NCI-H1105 (cell line): ENCODE measurements around the gene FCHO1.
A peak's percentile ranks its signal among the peaks of the same experiment; 100 is the strongest.

Source experiments
- DNase-seq: peaks from one replicate; lab custom pipeline; 2025; lab: John Stamatoyannopoulos, UW

The FCHO1 gene

DNA sequence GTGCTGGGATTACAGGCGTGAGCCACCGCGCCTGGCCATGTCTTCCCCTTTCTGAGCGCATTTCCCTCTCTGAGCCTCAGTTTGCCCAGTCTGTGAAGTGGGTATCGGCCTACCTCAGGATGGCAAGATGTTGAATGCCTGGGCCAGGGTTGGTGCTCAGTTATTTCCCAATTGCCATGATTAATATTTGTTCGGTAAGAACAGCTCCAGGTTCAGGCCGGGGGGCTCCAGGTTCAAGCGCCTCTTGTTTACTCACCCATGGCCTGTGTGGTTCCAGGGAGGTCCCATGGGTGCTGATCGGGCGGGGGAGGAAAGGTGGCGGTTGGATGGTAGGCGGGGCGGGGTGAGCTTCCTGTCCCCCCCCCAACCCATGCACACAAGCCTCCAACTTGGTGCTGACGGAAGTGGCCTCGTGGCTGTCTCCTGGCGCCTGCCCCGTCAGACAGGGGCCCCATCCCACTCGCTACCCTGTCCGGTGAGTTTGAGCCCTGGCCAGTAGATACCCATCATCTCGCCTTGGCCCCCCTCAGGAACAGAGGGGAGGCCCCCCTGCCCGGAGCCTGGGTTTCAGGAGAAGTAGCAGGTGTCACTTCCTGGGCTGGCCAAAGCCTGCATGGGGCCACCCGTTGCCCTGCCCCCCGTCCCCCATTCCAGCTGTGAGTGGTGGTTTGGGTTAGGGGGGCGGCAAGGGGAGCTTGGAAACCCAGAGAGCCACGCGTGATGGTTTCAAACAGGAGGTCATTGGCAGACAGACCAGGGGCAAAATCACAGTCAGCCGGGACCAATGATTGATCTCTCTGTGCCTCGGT is at the start of gene FCHO1:
TSS of gene FCHO1 (plus strand) at position 375 of the 809 bp plus-strand sequence. CDS start 3,688 bp downstream, outside the sequence.
- no peak for DNase-seq

DNA sequence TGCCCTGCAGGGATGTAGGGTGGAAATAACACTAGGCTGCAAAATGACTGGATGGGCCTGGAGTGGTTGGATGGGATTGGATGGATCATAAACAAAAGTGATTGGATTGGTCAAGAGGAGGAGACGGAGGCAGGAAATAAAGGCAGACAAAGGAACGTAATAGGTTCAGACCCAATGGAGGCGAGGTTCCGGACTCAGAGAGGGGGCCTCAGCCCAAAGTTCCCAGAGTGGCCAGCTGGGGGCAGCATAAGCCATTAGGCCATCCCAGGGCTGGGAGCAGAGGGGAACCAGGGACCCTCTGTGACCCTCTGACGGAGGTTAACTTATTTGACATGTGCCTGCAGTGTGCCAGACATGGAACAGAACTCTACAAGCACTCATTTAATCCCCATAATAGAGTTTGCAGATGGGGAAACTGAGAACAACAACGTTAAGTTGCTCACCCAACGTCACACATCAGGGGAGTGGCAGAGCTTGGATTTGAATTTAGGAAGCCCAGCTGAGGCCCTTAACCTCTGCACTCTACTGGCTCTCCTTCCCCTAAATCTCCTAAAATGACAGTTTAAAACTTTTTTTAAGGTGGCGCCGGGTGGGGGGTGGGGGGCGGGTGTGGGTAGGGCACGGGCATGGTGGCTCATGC is 47.3 kb upstream of the FCHO1 start:
- DNase-seq = no peak

GRCh38 chr19:17706750-17707181 is 44.5 kb upstream of the FCHO1 start:
- DNase-seq = no peak

DNA sequence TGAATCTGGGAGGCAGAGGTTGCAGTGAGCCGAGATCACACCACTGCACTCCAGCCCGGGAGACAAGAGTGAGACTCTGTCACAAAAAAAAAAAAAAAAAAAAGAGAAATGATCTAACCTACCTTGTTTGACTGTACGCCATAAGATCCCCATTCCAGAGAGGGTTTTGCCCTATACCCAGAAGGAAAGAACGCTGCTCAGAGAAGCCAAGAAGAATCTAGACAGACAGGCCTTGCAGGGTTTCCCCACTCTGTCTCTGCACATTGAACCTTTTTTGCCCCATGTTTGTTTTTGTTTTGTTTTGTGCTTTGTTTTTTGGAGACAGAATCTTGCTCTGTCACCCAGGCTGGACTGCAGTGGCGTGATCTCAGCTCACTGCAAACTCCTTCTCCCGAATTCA is 39.4 kb upstream of the FCHO1 start:
- no peak for DNase-seq

- DNase-seq = no peak
These were observed 34.9 kb upstream of the FCHO1 start for GRCh38 chr19:17716309-17716929.

GRCh38 chr19:17718550-17718946 is 32.7 kb upstream of the FCHO1 start:
- DNase-seq = no peak

GRCh38 chr19:17718947-17719711 is 32.1 kb upstream of the FCHO1 start, which contains the start of gene MAP1S:
TSS of gene MAP1S (plus strand) at chr19:17719480. CDS start at chr19:17719503, 23 bp downstream.
- peak; percentile 81 for DNase-seq

- DNase-seq = peak; percentile 62
These were observed 31.4 kb upstream of the FCHO1 start for GRCh38 chr19:17719730-17720400.

GRCh38 chr19:17720440-17720839 is 30.8 kb upstream of the FCHO1 start:
- DNase-seq = no peak

GRCh38 chr19:17721111-17721628 is 30.1 kb upstream of the FCHO1 start:
- no peak for DNase-seq

- DNase-seq = no peak
These were observed 29.5 kb upstream of the FCHO1 start for GRCh38 chr19:17721821-17722220.

GRCh38 chr19:17722655-17723240 is 28.5 kb upstream of the FCHO1 start:
- DNase-seq = no peak

DNA sequence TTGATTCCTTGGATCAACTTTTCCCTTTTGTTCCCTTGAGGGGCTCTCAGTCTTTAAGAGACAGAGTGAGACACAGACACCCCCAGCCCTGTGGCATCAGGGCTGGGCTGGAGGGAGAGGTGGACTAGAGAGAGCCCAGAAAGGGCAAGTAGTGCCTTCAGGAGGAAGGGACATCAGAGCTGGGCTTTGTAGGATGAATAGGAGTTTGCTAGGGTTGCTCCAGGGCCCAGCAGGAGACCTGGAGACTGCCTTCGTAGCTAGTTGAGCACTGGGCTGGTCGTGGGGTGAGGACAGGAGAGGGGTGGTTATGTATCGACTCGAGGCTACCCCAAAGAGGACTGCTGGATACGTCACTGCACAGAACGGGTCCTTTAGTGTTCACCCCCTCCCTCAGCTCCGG is 26.6 kb upstream of the FCHO1 start:
- DNase-seq = no peak

GRCh38 chr19:17725422-17726078 is 25.7 kb upstream of the FCHO1 start:
- no peak for DNase-seq

DNA sequence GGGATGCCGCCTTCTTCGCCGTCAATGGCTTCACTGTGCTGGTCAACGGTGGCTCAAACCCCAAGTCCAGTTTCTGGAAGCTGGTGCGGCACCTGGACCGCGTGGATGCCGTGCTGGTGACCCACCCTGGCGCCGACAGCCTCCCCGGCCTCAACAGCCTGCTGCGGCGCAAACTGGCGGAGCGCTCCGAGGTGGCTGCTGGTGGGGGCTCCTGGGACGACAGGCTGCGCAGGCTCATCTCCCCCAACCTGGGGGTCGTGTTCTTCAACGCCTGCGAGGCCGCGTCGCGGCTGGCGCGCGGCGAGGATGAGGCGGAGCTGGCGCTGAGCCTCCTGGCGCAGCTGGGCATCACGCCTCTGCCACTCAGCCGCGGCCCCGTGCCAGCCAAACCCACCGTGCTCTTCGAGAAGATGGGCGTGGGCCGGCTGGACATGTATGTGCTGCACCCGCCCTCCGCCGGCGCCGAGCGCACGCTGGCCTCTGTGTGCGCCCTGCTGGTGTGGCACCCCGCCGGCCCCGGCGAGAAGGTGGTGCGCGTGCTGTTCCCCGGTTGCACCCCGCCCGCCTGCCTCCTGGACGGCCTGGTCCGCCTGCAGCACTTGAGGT is 25.0 kb upstream of the FCHO1 start:
- no peak for DNase-seq

DNA sequence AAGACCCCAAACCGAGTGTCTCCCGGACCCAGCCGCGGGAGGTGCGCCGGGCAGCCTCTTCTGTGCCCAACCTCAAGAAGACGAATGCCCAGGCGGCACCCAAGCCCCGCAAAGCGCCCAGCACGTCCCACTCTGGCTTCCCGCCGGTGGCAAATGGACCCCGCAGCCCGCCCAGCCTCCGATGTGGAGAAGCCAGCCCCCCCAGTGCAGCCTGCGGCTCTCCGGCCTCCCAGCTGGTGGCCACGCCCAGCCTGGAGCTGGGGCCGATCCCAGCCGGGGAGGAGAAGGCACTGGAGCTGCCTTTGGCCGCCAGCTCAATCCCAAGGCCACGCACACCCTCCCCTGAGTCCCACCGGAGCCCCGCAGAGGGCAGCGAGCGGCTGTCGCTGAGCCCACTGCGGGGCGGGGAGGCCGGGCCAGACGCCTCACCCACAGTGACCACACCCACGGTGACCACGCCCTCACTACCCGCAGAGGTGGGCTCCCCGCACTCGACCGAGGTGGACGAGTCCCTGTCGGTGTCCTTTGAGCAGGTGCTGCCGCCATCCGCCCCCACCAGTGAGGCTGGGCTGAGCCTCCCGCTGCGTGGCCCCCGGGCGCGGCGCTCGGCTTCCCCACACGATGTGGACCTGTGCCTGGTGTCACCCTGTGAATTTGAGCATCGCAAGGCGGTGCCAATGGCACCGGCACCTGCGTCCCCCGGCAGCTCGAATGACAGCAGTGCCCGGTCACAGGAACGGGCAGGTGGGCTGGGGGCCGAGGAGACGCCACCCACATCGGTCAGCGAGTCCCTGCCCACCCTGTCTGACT is 24.1 kb upstream of the FCHO1 start:
- no peak for DNase-seq

DNA sequence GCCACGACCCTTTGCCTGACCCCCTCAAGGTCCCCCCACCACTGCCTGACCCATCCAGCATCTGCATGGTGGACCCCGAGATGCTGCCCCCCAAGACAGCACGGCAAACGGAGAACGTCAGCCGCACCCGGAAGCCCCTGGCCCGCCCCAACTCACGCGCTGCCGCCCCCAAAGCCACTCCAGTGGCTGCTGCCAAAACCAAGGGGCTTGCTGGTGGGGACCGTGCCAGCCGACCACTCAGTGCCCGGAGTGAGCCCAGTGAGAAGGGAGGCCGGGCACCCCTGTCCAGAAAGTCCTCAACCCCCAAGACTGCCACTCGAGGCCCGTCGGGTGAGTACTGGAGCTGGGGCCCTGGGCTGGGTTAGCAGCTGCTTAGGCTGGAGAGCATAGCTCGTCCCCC is 23.4 kb upstream of the FCHO1 start:
- no peak for DNase-seq

DNA sequence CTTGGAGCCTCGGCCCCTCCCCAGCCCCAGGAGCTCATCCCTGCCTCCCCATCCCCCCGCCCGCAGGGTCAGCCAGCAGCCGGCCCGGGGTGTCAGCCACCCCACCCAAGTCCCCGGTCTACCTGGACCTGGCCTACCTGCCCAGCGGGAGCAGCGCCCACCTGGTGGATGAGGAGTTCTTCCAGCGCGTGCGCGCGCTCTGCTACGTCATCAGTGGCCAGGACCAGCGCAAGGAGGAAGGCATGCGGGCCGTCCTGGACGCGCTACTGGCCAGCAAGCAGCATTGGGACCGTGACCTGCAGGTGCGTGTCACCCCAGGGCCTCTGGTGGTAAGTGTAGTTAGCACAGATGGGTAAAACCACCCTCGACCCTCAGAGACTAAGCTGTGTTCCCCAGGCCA is 18.1 kb upstream of the FCHO1 start:
- DNase-seq = no peak

DNA sequence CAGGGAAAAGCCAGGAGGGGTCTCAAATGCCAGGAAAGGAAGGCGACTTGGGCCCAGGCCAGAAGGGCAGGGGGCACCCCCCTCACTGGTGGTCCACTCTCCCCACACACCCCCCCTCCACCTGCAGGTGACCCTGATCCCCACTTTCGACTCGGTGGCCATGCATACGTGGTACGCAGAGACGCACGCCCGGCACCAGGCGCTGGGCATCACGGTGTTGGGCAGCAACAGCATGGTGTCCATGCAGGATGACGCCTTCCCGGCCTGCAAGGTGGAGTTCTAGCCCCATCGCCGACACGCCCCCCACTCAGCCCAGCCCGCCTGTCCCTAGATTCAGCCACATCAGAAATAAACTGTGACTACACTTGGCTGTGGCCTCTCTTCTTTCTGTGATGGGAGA is 17.1 kb upstream of the FCHO1 start:
- DNase-seq = no peak
